T-helper 2 cell treated with Interferon-gamma antibody and Interleukin-4, amounts not matched to agents 100 ng/mL and 5 ng/mL, for 36 hours (primary cell): ENCODE data around the gene MRPL30. TPM values are rescaled to one million over a fixed set of nuclear protein-coding genes. Genes with fewer than 3 reads are reported as not detected.
"Not testable (repeated sequence)": the region's sequence is repeated elsewhere in the genome, so short reads cannot be mapped to it uniquely, and the experiment has no call there.

Source experiments
- intact Hi-C: fragments of 100-400 bp; cut with micrococcal nuclease; formaldehyde crosslinking; loops from one replicate; pipeline ENCODE4 v1.15.1; 2023
- total RNA-seq: library from RNA; stranded (reverse); gene quantifications from 2 replicates; pipeline ENCODE4 v1.2.3, GENCODE V29; 2022

The MRPL30 gene
- total RNA-seq, 1 donor from 2014 or later: 24.0 TPM

DNA sequence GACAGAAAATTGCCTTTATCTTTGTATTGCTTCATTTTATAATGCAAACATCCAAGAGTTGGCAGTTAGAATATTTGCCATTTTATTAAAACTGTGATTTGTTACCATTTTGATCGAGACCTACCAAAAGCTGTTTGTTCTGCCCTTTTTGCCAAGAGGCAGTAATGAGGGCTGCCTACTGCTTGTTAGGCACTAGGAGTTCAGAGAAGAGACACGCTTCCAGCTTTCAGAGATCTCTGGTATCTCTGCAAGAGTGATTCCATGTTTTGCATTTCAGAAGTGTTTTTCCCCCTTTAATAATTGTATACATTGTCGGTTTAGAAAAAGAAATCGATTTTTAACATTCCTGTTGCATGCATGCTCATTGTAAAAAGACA, 628 bp downstream of the MRPL30 start:
- intact Hi-C loops: loop anchor here (1.0 kb wide), 4 partner anchors 26 to 309 kb away; partner anchors contain the start of genes C2orf15, REV1 and TXNDC9

DNA sequence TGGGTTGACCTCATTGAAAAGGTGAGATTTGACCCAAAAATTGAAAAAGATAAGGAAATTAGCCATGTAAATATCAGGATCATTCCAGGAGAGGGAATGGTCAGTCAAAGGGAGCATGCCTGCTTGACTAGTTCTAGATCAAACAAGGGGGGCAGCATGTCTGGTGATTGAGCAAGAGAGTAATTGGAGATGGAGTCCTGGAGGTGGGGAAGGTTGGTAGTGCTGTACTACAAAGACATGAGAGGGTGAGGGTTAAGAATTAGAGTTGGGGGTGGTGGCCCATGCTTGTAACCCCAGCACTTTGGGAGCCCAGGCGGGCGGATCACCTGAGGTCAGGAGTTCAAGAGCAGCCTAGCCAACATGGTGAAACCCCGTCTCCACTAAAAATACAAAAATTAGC, 2.0 kb downstream of the MRPL30 start:
- intact Hi-C loops: no loop called here

DNA sequence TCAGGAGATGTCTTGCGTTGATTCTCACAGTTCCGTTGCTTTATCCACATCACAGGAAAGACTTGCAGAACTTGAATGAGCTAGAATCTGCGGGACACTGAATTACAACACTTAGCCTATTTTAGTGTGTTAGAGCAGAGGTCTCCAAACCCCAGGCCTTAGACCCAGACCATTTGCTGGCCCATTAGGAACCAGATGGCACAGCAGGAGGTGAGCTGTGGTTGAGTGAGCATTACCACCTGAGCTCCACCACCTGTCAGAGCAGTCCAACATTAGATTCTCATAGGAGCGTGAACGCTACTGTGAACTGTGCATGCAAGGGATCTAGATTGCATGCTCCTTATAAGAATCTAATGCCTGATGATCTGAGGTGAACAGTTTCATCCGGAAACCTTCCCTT, 3.8 kb downstream of the MRPL30 start:
- intact Hi-C loops: no loop called here

DNA sequence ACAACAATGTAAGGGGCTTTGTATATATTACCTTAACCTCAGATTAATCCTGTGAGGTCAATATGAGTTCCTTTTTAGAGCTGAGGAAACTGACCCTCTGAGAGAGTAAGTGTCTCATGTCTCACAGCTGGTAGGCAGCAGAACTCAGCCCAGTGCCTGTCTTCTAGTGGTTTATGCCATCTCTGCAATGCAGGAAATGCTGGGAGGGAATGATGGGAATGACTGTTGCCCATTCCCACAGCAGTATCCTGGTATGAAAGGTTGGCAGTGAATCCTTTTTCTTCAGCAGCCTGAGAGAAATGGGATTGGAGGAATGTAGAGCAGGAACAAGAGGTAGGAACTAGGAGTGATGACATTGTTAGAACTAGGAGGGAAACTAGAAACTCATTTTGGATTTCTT, 6.0 kb downstream of the MRPL30 start:
- intact Hi-C loops: no loop called here

DNA sequence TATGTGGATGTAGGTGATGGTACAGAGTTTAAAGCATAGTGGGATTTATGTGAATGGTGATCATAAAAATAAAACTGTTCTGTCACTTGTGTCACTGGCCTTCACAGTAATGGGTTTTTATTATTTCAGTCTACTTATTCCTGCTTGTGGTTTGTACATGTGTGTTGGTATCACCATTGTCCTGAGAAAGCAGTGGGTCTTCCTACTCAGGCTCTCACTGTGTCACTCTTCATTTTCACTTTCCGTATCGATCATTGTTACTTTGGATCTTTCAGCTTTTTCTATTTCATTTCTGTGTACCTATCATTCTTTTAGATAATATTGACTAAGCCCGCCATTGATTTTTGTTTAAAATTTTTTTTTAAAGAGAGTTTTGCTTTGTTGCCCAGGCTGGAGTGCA, 7.4 kb downstream of the MRPL30 start:
- intact Hi-C loops: no loop called here

DNA sequence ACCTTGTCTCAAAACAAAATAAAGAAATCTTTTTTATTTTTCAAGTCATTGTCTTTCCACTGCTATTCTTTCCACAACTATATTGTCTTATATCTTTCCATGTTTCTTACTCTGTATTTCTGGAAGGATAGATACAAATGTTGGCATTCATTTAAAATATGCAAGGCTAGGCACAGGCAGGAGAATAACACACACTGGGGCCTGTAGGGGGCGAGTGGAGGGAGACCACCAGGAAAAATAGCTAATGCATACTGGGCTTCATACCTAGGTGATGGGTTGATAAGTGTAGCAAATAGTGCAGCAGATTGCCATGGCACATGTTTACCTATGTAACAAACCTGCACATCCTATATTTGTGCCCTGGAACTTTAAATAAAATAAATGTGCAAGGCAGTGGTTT, 9.6 kb downstream of the MRPL30 start:
- intact Hi-C loops: no loop called here

DNA sequence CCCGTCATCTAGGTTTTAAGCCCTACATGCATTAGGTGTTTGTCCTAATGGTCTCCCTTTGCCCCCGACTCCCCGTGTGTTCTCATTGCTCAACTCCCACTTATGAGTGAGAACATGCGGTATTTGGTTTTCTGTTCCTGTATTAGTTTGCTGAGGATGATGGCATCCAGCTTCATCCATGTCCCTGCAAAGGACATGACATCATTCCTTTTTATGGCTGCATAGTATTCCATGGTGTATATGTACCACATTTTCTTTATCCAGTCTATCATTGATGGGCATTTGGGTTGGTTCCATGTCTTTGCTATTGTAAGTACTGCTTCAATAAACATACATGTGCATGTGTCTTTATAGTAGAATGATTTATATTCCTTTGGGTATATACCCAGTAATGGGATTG, 11.4 kb downstream of the MRPL30 start:
- intact Hi-C loops: not testable (repeated sequence)

DNA sequence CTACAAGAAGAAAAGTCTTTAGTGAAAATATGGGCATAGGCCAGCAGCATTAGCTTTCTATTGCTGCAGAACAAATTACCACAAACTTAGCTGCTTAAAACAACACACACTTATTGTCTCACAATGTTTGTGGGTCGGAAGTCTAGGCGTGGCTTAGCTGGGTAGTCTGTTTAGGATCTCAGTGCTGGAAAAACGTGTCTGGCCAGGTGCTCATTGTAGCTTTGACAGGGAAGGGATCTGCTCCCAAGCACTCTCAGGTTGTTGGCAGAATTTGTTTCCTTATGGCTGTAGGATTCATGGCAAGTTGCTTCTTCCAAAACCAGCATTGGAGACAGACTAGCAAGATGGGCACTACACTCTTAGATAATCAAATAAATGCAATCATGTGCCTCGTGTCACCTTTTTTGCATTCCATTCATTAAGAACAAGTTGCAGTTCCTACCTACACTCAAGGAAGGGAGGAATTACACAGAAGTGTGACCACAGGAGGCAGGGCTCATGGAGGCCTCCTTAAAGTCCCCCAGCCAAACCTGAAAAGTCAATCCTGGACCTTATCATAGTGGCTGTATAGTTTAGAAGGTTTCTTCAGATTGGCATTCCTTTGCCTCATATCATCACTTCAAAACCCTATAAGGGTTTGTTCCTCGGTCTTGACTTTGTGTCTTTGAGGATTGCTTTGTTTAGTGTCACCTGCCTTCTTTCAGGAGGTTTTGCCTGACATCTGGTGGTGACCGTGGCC, 17.3 kb downstream of the MRPL30 start:
- intact Hi-C loops: no loop called here

DNA sequence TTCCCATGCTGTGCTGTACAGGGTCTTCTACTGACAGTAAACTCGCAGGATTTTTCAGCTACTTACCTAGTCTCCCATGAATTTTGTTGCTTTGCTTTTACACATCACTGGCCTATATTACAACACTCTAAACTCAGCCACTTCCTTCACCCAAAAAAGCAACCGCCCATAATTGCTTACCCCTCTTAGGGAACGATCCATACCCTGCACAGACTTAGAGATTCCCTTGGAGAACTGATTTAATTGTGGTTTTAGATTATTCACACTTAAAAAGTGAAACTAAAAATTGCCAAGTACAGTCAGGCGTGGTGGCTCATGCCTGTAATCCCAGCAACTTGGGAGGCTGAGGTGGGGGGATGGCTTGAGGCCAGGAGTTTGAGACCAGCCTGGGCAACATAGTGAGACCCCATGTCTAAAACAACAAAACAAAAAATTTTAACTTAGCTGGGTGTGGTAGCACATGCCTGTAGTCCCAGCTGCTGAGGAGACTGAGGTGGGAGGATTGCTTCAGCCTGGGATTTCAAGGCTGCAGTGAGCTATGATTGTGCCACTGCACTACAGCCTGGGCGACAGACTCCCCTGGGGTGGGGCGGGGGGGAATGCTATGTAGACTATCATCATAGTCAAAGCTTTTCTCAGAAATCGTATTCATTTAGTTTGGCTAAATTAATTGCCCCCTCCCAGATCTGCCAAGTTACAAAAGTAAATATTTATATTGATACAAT, 19.3 kb downstream of the MRPL30 start:
- intact Hi-C loops: no loop called here

DNA sequence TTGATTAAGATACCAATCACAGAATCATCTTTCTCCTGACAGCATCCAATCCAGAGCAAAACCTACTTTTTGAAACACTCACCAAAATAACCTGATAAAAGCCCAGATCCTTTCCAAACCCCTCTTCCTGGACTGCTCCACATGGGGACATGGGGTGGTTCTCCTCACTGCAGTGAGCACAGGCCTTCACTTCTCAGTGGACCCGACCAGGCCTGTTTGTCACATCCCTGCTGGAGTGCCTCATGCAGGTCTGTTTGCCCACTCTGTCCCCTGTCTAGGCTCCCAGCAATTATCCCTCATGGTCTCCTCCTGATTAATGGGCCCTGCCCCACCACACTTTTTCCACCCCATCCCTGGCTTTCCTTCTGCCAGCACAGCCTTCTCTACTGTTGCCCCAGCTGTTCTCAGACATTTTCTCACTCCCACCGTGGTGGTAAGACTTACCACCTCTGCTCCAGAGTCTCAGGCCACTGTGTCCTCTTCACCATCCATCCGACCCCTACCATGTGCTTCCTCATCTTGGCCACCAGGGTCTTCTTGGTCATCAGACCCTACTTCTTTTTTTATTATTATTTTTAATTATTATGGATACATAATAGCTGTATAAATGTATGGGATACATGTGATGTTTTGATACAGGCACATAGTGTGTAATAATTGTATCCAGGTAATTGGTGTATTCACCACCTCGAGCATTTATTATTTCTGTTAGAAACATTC, 21.1 kb downstream of the MRPL30 start:
- intact Hi-C loops: no loop called here

DNA sequence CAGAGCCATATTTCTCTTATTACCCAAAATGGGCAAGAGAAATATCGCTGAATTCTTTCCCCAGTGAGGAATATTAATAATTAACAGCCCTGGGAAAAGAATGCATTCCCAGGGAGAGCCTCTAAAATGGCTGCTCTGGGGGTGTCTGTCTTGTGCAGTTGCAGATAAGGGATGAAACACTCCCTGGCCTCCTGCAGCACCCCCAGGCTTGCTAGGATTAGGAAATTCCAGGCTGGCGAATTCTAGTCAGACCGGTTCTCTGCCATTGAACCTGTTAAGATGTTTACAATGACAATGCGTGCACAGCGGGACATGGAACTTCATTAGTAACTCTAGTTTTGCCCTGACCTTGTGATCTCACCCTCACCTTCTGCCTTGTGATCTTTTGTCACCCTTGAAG, 24.5 kb downstream of the MRPL30 start:
- intact Hi-C loops: no loop called here

DNA sequence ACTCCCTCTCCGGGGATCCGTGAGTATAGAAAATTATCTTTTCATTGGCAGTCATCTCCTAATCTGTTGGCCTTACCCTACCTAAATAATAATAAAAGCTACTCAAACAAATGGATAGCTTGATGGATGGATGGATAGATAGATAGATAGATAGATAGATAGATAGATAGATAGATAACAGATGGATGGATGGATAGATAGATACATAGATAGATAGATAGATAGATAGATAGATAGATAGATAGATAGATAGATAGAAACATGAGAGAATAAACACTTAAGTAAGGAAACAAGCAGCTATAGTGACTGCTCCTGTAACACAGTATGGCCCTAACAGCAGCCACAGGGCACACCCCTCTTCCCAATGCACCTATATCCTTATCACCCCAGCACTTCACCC, 35.1 kb downstream of the MRPL30 start:
- intact Hi-C loops: no loop called here

DNA sequence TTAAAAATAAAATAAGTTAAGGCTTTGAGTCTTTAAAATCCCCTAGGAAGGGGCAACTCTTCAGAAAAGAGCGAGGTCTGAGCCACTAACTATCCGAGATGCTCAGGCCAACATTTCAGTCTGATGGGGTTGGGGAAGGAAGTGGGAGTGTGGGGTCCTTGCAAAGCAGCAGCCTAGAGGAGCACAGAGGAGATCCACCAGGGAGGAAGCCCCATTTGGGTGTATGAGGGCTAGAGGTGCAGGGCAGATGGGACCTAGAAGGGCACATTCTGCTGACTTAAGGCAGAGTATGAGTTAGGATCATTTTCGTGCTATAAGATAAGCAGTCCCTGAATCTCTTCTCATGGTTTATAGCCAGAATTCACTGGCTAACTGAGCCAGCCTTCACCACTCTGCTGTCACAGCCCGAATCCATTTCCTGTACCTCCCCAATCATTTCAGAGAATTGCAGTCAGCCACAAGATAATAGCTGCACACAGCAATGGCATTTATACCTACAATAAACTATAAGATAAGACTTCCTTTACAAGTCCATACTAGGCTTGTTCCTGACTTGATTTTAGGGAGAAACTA, 37.0 kb downstream of the MRPL30 start:
- intact Hi-C loops: no loop called here

DNA sequence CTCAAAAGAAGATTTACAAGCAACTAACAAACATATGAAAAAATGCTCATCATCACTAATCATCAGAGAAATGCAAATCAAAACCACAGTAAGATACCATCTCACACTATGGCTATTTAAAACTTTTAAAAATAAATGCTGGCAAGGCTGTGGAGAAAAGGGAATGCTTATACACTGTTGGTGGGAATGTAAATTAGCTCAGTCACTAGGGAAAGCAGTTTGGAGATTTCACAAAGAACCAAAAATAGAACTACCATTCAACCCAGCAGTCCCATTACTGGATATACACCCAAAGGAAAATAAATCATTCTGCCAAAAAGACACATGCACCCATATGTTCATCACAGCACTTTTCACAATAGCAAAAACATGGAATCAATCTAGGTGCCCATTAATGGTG, 52.2 kb downstream of the MRPL30 start:
- intact Hi-C loops: not testable (repeated sequence)

DNA sequence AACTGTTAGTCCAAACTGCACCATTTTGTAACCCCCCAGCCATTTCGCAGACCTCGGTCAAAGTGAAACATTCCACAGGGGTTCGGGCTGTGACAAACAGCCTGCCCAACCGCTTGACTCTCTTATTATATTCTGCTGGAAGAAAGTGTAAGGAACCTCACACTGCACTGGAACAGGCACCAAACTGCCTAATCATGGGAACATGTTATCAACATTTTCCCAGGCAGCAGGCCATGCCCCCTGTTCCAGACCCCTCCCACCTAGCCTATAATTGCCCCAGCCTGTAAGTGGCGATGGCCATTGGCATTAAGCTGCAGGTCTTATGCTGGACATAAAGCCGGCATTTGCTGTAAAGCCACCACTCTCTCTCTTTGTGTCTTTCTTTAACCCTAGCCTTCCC, 57.6 kb downstream of the MRPL30 start:
- intact Hi-C loops: no loop called here

DNA sequence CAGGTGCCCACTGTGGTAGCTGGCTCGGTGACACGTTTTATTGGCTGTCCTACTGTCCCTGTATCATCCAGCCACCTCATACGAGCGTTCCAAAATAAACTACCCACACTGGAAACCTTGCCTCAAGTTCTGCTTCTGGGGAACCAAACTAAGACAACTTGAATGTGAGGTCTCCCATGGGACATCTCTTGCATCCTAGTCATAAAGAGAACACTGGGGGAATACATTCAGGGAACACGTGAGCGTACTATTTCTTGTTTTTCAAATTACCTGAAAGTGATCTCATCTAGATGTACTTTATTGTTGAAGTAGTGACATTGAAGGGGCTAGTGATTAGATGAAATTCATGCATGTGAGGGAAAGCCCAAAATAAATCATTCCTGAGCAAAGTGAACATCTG, 59.4 kb downstream of the MRPL30 start:
- intact Hi-C loops: no loop called here

DNA sequence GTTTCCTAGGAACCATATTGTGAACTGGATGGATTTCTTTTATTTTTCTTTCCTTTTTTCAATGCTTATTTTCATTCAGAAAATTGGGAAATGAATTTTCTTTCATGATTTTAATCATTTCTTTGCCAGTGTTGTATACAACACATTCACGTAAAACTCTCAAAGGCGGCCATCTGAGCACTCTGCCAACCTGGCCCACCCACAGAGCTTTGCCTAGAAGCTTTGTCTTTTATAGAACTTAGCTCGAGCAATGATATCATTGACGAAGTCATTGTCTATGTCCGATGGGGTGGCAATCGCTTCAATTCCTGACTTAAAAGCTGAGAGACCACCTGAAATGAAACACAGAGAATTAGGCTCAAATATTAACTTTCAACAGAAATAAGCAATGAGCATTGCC, 61.2 kb downstream of the MRPL30 start:
- intact Hi-C loops: no loop called here

Other genes starting within 250 kb of the MRPL30 start
- 0.41 and 0.48 TPM in 2 replicates for gene CRACDL, start 245.0 kb upstream of the MRPL30 start, total RNA-seq
- 0.20 and 0.34 TPM in 2 replicates for gene C2orf15, start 39.5 kb upstream of the MRPL30 start, total RNA-seq
- 2.5 and 3.5 TPM in 2 replicates for gene TSGA10, start 26.2 kb upstream of the MRPL30 start, total RNA-seq
- 7.7 and 8.0 TPM in 2 replicates for gene LIPT1, start 26.2 kb upstream of the MRPL30 start, total RNA-seq
- gene MITD1, start 126 bp upstream of the MRPL30 start, total RNA-seq: 61.2 and 63.4 TPM in 2 replicates
- gene LYG2, start 74.5 kb downstream of the MRPL30 start, total RNA-seq: not detected in 2 replicates
- 2.1 and 2.4 TPM in 2 replicates for gene LYG1, start 120.0 kb downstream of the MRPL30 start, total RNA-seq
- gene TXNDC9, start 155.1 kb downstream of the MRPL30 start, total RNA-seq: 33.3 and 33.6 TPM in 2 replicates
- 56.2 and 58.1 TPM in 2 replicates for gene EIF5B, start 156.2 kb downstream of the MRPL30 start, total RNA-seq